HuH-7 (cell line): Measurements from ENCODE around the gene SEC63.
"Not testable (repeated sequence)": the region's sequence is repeated elsewhere in the genome, so short reads cannot be mapped to it uniquely, and the experiment has no call there.

Source experiments
- DNase-seq: peaks from one replicate; pipeline ENCODE4 v3.0.0; 2011; ENCODE audit warnings: low spot score

The SEC63 gene

GRCh38 chr6:107931894-107932293 lies 26.1 kb downstream of the SEC63 start:
- DNase-seq, result no peak

GRCh38 chr6:107928984-107929383 lies 29.0 kb downstream of the SEC63 start:
- DNase-seq, result no peak

GRCh38 chr6:107926697-107927544 lies 31.1 kb downstream of the SEC63 start:
- not testable (repeated sequence) for DNase-seq

- no peak for DNase-seq
Observed at GRCh38 chr6:107917451-107918375, 40.3 kb downstream of the SEC63 start.

GRCh38 chr6:107916961-107917360 lies 41.0 kb downstream of the SEC63 start:
- not testable (repeated sequence) for DNase-seq

- no peak for DNase-seq
Observed at GRCh38 chr6:107911692-107912091, 46.3 kb downstream of the SEC63 start.

GRCh38 chr6:107894809-107895396 lies 63.1 kb downstream of the SEC63 start:
- DNase-seq, result no peak

GRCh38 chr6:107890431-107890830 lies 67.6 kb downstream of the SEC63 start:
- DNase-seq, result not testable (repeated sequence)

GRCh38 chr6:107885950-107886349 lies 72.1 kb downstream of the SEC63 start:
- not testable (repeated sequence) for DNase-seq

- no peak for DNase-seq
Observed at GRCh38 chr6:107879941-107880340, 78.1 kb downstream of the SEC63 start.

- no peak for DNase-seq
Observed at GRCh38 chr6:107877968-107878367, 80.0 kb downstream of the SEC63 start.

- DNase-seq, result no peak
Observed at GRCh38 chr6:107871976-107872375, 86.0 kb downstream of the SEC63 start.

GRCh38 chr6:107871512-107871911 lies 86.5 kb downstream of the SEC63 start:
- DNase-seq, result not testable (repeated sequence)

- no peak for DNase-seq
Observed at GRCh38 chr6:107871016-107871415, 87.0 kb downstream of the SEC63 start.

GRCh38 chr6:107870381-107870780 lies 87.6 kb downstream of the SEC63 start:
- no peak for DNase-seq

GRCh38 chr6:107869871-107870270 lies 88.1 kb downstream of the SEC63 start:
- DNase-seq, result no peak

- DNase-seq, result no peak
Observed at GRCh38 chr6:107868867-107869611, 89.0 kb downstream of the SEC63 start.

- DNase-seq, result no peak
Observed at GRCh38 chr6:107867302-107867615, 90.7 kb downstream of the SEC63 start.

- DNase-seq, result peak; percentile 33
Observed at GRCh38 chr6:107866606-107867301, 91.3 kb downstream of the SEC63 start.

- no peak for DNase-seq
Observed at GRCh38 chr6:107864226-107865127, 93.5 kb downstream of the SEC63 start.
